GM12865 (cell line): ENCODE results near the gene VSTM5.

Experiments used
- DNase-seq: peaks from one replicate; pipeline ENCODE4 v3.0.0; 2010; ENCODE audit warnings: low read depth
- H3K4me3 ChIP-seq: 2 replicates; pipeline ENCODE4 v1.5.1; 2011; ENCODE audit warnings: mild to moderate bottlenecking, low read depth, low read length, control low read depth
- CTCF ChIP-seq: IDR thresholded peaks from 2 replicates; pipeline ENCODE4 v1.5.1; 2011; ENCODE audit warnings: low read length, control low read depth, low read depth, inconsistent platforms; ENCODE audit not compliant: insufficient read depth; ENCODE audit errors: missing control alignments

Gene VSTM5

GRCh38 chr11:93820847-93821246 lies 29.6 kb downstream of the VSTM5 start:
- DNase-seq: no peak
- H3K4me3 ChIP-seq: no peak overlapping the region
- no peak for TF ChIP-seq CTCF

- TF ChIP-seq CTCF: no peak
- no peak for DNase-seq
- H3K4me3 ChIP-seq: no peak overlapping the region
Measured at GRCh38 chr11:93819966-93820695, 30.3 kb downstream of the VSTM5 start.

DNA sequence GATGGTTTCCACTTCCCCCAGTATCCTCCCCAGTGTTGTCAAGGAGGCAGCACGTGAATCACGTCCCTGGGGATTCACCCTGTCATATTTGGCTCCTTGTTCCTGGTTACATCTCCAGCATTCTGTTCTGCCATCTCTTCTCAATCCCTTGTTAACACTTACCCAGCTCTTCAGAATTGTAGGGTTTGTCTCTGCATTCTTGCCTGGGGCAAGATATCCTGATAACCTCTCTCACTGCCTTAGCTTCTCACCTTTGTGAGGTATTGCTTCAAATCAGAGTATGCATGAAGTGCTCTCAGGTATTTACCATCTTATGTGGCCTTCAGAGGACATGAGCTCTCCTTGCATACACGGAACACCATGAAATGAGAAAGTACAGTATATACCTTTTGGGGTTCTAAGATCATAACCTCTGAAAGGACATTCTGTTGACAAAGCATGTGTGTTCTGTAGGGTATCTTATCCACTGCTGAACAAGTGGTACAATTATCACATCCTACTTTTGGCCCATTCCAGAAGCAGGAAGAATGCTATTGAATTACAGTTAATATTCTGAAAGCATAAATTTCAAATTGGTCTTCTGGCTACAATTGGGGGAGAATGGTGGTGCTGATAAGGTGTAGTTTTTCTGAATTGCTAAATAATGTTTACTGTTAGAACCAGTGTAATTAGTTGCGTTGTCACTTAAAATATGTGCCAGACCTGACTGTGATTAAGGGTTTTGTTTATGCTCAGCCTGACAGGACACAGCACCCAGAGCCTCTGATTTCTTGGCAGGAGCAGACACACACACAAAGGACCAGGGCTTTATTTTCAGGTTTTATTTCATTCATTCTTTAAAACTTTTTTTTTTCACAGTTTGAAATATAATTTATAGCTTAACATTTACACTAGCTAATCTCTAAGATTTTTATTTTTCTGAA lies 32.7 kb downstream of the VSTM5 start:
- no peak overlapping the region for H3K4me3 ChIP-seq
- no peak for DNase-seq
- no peak for TF ChIP-seq CTCF

GRCh38 chr11:93814966-93815633 lies 35.3 kb downstream of the VSTM5 start:
- DNase-seq: no peak
- no peak for TF ChIP-seq CTCF
- no peak overlapping the region for H3K4me3 ChIP-seq

DNA sequence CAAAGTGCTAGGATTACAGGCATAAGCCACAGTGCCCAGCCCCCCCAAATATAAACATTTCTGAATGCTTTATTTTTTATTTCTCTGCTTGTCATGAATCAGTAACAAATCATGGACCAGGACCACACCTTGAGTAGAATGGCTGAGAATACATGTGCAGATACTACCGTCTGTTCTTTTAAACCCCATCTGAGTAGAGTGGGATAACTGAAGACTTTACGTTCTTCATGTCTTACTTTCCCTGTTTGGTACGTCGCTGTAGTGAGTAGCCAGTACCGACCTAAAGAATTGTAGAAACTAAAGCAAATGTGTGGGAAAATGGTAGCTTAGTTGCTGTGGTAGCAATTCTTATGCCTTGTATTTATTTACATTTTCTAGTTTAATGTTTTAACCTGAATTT lies 36.4 kb downstream of the VSTM5 start:
- TF ChIP-seq CTCF: no peak
- DNase-seq: no peak
- H3K4me3 ChIP-seq: no peak overlapping the region

DNA sequence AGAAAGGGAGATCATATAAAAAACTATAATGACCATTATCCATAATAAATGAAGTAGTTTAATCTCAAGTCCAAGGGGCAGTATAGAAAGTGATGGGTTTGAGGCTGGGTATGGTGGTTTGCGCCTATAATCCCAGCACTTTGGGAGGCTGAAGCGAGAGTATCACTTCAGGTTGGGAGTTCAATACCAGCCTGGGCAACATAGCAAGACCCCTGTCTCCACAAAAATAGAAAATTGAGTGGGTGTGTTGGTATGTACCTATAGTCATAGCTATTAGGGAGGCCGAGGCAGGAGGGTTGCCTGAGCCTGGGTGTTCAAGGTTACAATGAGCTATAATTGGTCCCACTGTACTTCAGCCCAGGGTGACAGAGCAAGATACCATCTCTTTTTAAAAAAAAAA lies 42.4 kb downstream of the VSTM5 start:
- no peak for TF ChIP-seq CTCF
- no peak overlapping the region for H3K4me3 ChIP-seq
- no peak for DNase-seq
